K562 (cell line): ENCODE results near the gene RIC8B. TPM values are rescaled to one million over a fixed set of nuclear protein-coding genes. Genes with fewer than 3 reads are reported as not detected.

Experiments used
- ATAC-seq: fragments of 200-7000 bp; cut with Tn5 transposase; 3 replicates; pipeline ENCODE4 v1.9.1; 2020; ENCODE audit warnings: moderate library complexity
- BruUV-seq: library from RNA; stranded (reverse); fragments of 400-500 nt; replicated peaks from 2 replicates; lab custom pipeline; 2021; lab: Mats Ljungman, UMichigan
- CTCF ChIA-PET: fragments of 300-600 bp; formaldehyde crosslinking; extraction: SDS; loops from one replicate; lab custom pipeline; 2021; ENCODE audit warnings: low intra/inter-chr PET ratio; lab: Yijun Ruan, JAX
- POLR2A ChIA-PET: fragments of 300-600, 350-650 bp; sonication (Branson Sonifier 250); formaldehyde crosslinking; extraction: SDS; loops from one replicate; lab custom pipeline; 2021; ENCODE audit warnings: antibody characterized with exemption, inconsistent platforms; lab: Yijun Ruan, JAX
- DNase-seq, 4 experiments: peaks; one replicate each; pipeline versions ENCODE4 v3.0.0 to v3.0.0-alpha.2; 2011 to 2018; ENCODE audit warnings: low spot score in 3 of 4, mixed read lengths in 3 of 4; ENCODE audit errors: extremely low read depth in 1 of 4
- FAIRE-seq: peaks from 2 replicates; lab custom pipeline; 2011; peaks lifted over from hg19 to GRCh38; lab: Jason Lieb, UNC
- H2AFZ ChIP-seq: 2 replicates; pipeline ENCODE4 v1.6.0; 2011; ENCODE audit warnings: low read depth, low read length, control low read depth, inconsistent platforms
- H3K27ac ChIP-seq: fragments of 200-600 bp; 3 replicates; pipeline ENCODE4 v1.8.0; 2011; ENCODE audit warnings: low read depth, mild to moderate bottlenecking, control low read depth, inconsistent platforms, low read length, moderate library complexity, mixed read lengths; ENCODE audit errors: extremely low read depth
- H3K27me3 ChIP-seq, 2 experiments: fragments of 300-600 bp in 1 of 2; 2 replicates in 1 of 2; 3 replicates in 1 of 2; pipeline versions ENCODE4 v1.6.0 to v1.8.0; 2011; ENCODE audit warnings: inconsistent platforms in 2 of 2, low read length in 2 of 2, mild to moderate bottlenecking in 1 of 2, mixed read lengths in 1 of 2, moderate library complexity in 1 of 2; ENCODE audit not compliant: control insufficient read depth in 2 of 2, insufficient read depth in 2 of 2
- H3K36me3 ChIP-seq: fragments of 300-600 bp; 3 replicates; pipeline ENCODE4 v1.8.0; 2011; ENCODE audit warnings: mild to moderate bottlenecking, low read length, inconsistent platforms; ENCODE audit not compliant: control insufficient read depth, insufficient read depth
- H3K4me1 ChIP-seq, 2 experiments: fragments of 200-600 bp in 1 of 2; replicated peaks in 1 of 2; 2 replicates in 1 of 2; 3 replicates in 1 of 2; pipeline versions ENCODE4 v1.5.1 to v1.8.0; 2011; ENCODE audit warnings: inconsistent platforms in 2 of 2, low read length in 2 of 2, mild to moderate bottlenecking in 1 of 2, mixed read lengths in 1 of 2, moderate library complexity in 1 of 2; ENCODE audit not compliant: control insufficient read depth in 2 of 2, insufficient read depth in 2 of 2
- H3K4me2 ChIP-seq: 2 replicates; pipeline ENCODE4 v1.6.1; 2011; ENCODE audit warnings: low read length, control low read depth, inconsistent platforms, mixed read lengths; ENCODE audit not compliant: insufficient read depth
- H3K4me3 ChIP-seq: fragments of 200-600 bp; sonication (generic), shearing (Covaris generic); 2 replicates; pipeline ENCODE4 v1.5.1; 2016; ENCODE audit warnings: control low read depth, inconsistent platforms
- H3K79me2 ChIP-seq: fragments of 200-600 bp; 3 replicates; pipeline ENCODE4 v1.8.0; 2011; ENCODE audit warnings: low read length, inconsistent platforms; ENCODE audit not compliant: control insufficient read depth, insufficient read depth
- H3K9ac ChIP-seq, 2 experiments: 2 replicates each; pipeline versions ENCODE4 v1.6.0 to v1.6.1; 2011; ENCODE audit warnings: low read depth in 2 of 2, low read length in 2 of 2, control low read depth in 1 of 2, inconsistent platforms in 1 of 2, mild to moderate bottlenecking in 1 of 2, mixed read lengths in 1 of 2; ENCODE audit not compliant: insufficient read depth in 1 of 2
- H3K9me1 ChIP-seq: one replicate; pipeline ENCODE4 v1.6.0; 2011; ENCODE audit warnings: inconsistent platforms, mild to moderate bottlenecking, low read length, moderate library complexity; ENCODE audit not compliant: control insufficient read depth, insufficient read depth
- H3K9me3 ChIP-seq: replicated peaks from 2 replicates; pipeline ENCODE4 v1.5.1; 2011; ENCODE audit warnings: low read depth, low read length, inconsistent platforms; ENCODE audit not compliant: control insufficient read depth, insufficient read depth
- H4K20me1 ChIP-seq: replicated peaks from 2 replicates; pipeline ENCODE4 v1.6.1; 2011; ENCODE audit warnings: low read length, inconsistent platforms, mixed read lengths; ENCODE audit not compliant: control insufficient read depth, insufficient read depth
- CEBPB ChIP-seq: fragments of 450-650 bp; IDR thresholded peaks from 2 replicates; pipeline ENCODE4 v1.6.1; 2016; ENCODE audit warnings: missing genetic modification characterization, missing compliant biosample characterization
- CEBPG ChIP-seq, 3 experiments: fragments of 200-800 bp in 1 of 3; sonication (Bioruptor generic) in 1 of 3; sonication (generic) in 1 of 3; formaldehyde crosslinking in 1 of 3; IDR thresholded peaks in 2 of 3; conservative IDR thresholded peaks in 1 of 3; 2 replicates each; pipeline versions ENCODE4 v1.6.1 to v1.8.0; 2016 to 2022; ENCODE audit warnings: missing compliant biosample characterization in 2 of 3, missing genetic modification characterization in 2 of 3, mild to moderate bottlenecking in 1 of 3, missing genetic modification reagents in 1 of 3
- COPS2 ChIP-seq: fragments of 450-650 bp; conservative IDR thresholded peaks from 2 replicates; pipeline ENCODE4 v1.6.1; 2016; ENCODE audit warnings: mild to moderate bottlenecking, moderate library complexity
- E2F3 ChIP-seq: fragments of 250-450 bp; sonication (Bioruptor Pico); IDR thresholded peaks from 2 replicates; pipeline ENCODE4 v1.4.0; 2020; ENCODE audit warnings: mild to moderate bottlenecking
- FOXP1 ChIP-seq: sonication (generic); formaldehyde crosslinking; IDR thresholded peaks from 2 replicates; pipeline ENCODE4 v1.8.0; 2022; ENCODE audit warnings: mild to moderate bottlenecking, missing genetic modification reagents
- SREBF2 ChIP-seq: sonication (generic); formaldehyde crosslinking; IDR thresholded peaks from 2 replicates; pipeline ENCODE4 v1.4.0; 2020; ENCODE audit warnings: mild to moderate bottlenecking, missing genetic modification reagents
- STAT5A ChIP-seq: IDR thresholded peaks from 2 replicates; pipeline ENCODE4 v1.6.1; 2012; ENCODE audit warnings: low read length, inconsistent platforms, borderline replicate concordance
- TRIM24 ChIP-seq, 2 experiments: fragments of 450-650 bp; IDR thresholded peaks; 2 replicates each; pipeline ENCODE4 v1.6.1; 2016
- YBX1 ChIP-seq: fragments of 450-650 bp; IDR thresholded peaks from 2 replicates; pipeline ENCODE4 v1.7.1; 2016; ENCODE audit warnings: mild to moderate bottlenecking
- WGBS: fragments of 100-300 bp; shearing (Covaris generic); methylation state at CpG from one replicate; pipeline ENCODE4 v1.1.6; 2016; ENCODE audit warnings: low coverage, mixed read lengths; ENCODE audit not compliant: insufficient coverage; ENCODE audit errors: missing lambda C conversion rate; 5-methylcytosine and 5-hydroxymethylcytosine counted together
- in situ Hi-C: fragments of 300-500 bp; cut with MboI; formaldehyde crosslinking; loops from 4 replicates; pipeline ENCODE4 v1.15.0; 2018; ENCODE audit warnings: inconsistent platforms, mixed read lengths
- intact Hi-C: fragments of 100-400 bp; cut with micrococcal nuclease; formaldehyde crosslinking; loops from 2 replicates; pipeline ENCODE4 v1.14.2; 2022
- polyA plus RNA-seq, 8 experiments: library from polyadenylated mRNA; depleted of rRNA in 4 of 8; stranded (reverse) in 5 of 8; unstranded in 3 of 8; fragments of >200 nt; fragmentation: Nextera tagmentation in 2 of 8; fragmentation: Illumina TruSeq in 1 of 8; extraction: Ambion mirVana in 2 of 8; extraction: Trizol in 1 of 8; gene quantifications; 2 replicates each; pipeline versions ENCODE4 v1.2.1 to v1.2.3, GENCODE V29; 2011 to 2014; ENCODE audit warnings: inconsistent platforms in 1 of 8, missing spikeins in 1 of 8
- total RNA-seq, 7 experiments: library from RNA; depleted of rRNA in 6 of 7; stranded (reverse); fragments of >200 nt in 6 of 7; fragmentation: Illumina TruSeq in 2 of 7; extraction: Trizol in 2 of 7; gene quantifications; 2 replicates each; pipeline versions ENCODE4 v1.2.1 to v1.2.3, GENCODE V29; 2011 to 2021; ENCODE audit warnings: low replicate concordance in 1 of 7

The RIC8B gene
- total and polyA plus RNA-seq, 9 of the 15 experiments (the other 6 are each of a cell fraction or from before 2014, with no cell fraction given): 0.92 to 8.1 (median 4.8) TPM

DNA sequence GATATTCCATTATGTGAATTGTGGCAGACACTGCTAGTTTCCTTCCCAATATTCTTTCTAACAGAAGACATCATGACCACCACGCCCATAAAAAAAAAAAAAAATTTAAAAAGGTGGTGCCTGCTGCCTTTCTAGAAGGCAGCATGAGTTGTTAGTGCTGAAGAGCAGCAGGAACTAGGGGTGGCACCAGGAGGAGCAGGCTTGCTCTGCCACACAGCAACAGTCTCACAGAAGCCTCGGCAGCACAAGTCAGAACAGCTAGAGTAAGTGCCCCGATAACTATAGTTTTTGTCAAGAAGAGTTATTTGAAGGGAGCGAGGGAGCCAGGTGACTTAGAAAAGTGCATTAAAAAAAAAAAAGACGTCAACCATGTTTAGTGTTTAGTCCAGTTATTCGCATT, 114.8 kb downstream of the RIC8B start:
- POLR2A ChIA-PET: no interaction called here
- no peak overlapping the region for H2AFZ ChIP-seq
- H3K36me3 ChIP-seq: peaks cover 8% of the 10 kb centered on the region; the same call in 1 of the 3 replicates
- H3K4me3 ChIP-seq: no peak overlapping the region
- H4K20me1 ChIP-seq: no peaks in the 10 kb centered on the region
- no peaks in the 10 kb centered on the region for H3K9me1 ChIP-seq
- no peak for DNase-seq
- TF ChIP-seq YBX1 (no peak), SREBF2 (no peak), E2F3 (CRISPR knock-in tag) (no peak), TRIM24 (IDR thresholded peaks at IDR 0.05) (no peak), COPS2 (no peak), STAT5A (no peak)
- H3K4me1 ChIP-seq: no peaks in the 10 kb centered on the region; a peak in 1 of 5 replicates
- no peaks in the 10 kb centered on the region for H3K9me3 ChIP-seq
- WGBS: 49% methylated on average over 6 of the region's 6 CpGs
- H3K4me2 ChIP-seq: no peak overlapping the region
- CTCF ChIA-PET: no interaction called here
- in situ Hi-C loops: no loop called here
- ATAC-seq: no peak
- no peaks in the 10 kb centered on the region for H3K79me2 ChIP-seq
- no peaks in the 10 kb centered on the region for H3K27me3 ChIP-seq
- H3K27ac ChIP-seq: no peak overlapping the region
- no peak overlapping the region for H3K9ac ChIP-seq
- BruUV-seq: no TSS peak
- FAIRE-seq: no peak
- intact Hi-C loops: no loop called here

DNA sequence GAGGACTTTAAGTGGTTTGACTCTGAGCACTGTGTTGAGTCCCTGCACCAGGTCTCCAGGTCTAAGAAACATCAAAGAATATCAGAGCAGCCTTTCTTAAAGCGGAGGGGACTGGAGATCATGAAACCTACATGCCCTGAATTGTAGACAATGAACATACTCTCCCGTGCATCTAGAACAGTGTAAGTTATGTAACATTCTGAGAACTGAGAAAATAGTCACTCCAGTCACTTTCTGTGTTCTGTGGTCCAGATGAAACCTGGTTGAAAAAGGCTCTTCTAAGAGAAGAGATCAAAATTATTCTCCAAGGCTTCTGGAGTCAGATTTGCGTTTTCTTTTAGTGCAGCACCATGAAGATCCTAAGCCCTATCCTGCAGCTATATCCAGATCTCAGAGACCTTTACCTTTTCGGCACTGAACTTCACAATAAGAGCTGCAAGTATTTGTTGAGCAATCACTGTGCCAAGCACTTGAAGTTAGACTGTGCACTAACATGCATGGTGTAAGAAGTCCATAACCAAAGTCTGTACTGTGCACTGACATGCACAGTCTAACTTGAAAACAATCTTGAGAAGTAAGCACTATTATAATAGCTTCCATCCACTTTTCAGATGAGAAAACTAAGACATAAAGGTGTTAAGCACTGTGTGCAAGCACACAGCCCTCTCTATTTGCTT, 115.6 kb downstream of the RIC8B start:
- no peak overlapping the region for H3K4me3 ChIP-seq
- H3K4me1 ChIP-seq: no peaks in the 10 kb centered on the region; a peak in 1 of 5 replicates
- no peaks in the 10 kb centered on the region for H4K20me1 ChIP-seq
- no peak overlapping the region for H2AFZ ChIP-seq
- FAIRE-seq: no peak
- no peak overlapping the region for H3K9ac ChIP-seq
- 20% methylated on average over 4 of the region's 4 CpGs for WGBS
- in situ Hi-C loops (no loop called here), intact Hi-C loops (no loop called here)
- no TSS peak for BruUV-seq
- no peaks in the 10 kb centered on the region for H3K79me2 ChIP-seq
- 0 out of 2 replicates have a peak, but pooled peaks have one; percentile 20 for TF ChIP-seq CEBPB (tag)
- no peak for TF ChIP-seq CEBPG (CRISPR knock-in tag; IDR thresholded peaks at IDR 0.05)
- 0 out of 4 replicates have a peak, but pooled peaks of 1 of the 2 experiments have one; percentile 11 for TF ChIP-seq CEBPG (tag; conservative IDR thresholded peaks at IDR 0.05 in 1 of 2, IDR thresholded peaks at IDR 0.05 in 1 of 2)
- no peak for TF ChIP-seq FOXP1 (CRISPR knock-in tag)
- DNase-seq: no peak
- no peaks in the 10 kb centered on the region for H3K9me3 ChIP-seq
- H3K27me3 ChIP-seq: no peaks in the 10 kb centered on the region
- CTCF ChIA-PET: no interaction called here
- POLR2A ChIA-PET: no interaction called here
- H3K9me1 ChIP-seq: no peaks in the 10 kb centered on the region
- no peak for ATAC-seq
- no peak overlapping the region for H3K4me2 ChIP-seq
- peaks cover 8% of the 10 kb centered on the region; the same call in 1 of the 3 replicates for H3K36me3 ChIP-seq
- H3K27ac ChIP-seq: no peak overlapping the region
